SK-N-SH (cell line): Measurements from ENCODE around the gene PROX2. TPM values are rescaled to one million over a fixed set of nuclear protein-coding genes. Genes with fewer than 3 reads are reported as not detected.

Experiments used
- CTCF ChIA-PET: fragments of 300-600, 350-600 bp; formaldehyde crosslinking; extraction: SDS; loops from one replicate; lab custom pipeline; 2021; lab: Yijun Ruan, JAX
- POLR2A ChIA-PET: fragments of 350-600 bp; sonication (Branson Sonifier 250); formaldehyde crosslinking; extraction: SDS; loops from one replicate; lab custom pipeline; 2020; ENCODE audit warnings: antibody characterized with exemption, inconsistent platforms; lab: Yijun Ruan, JAX
- DNase-seq: peaks from one replicate; pipeline ENCODE4 v3.0.0; 2012
- H2AFZ ChIP-seq: fragments of 200-600 bp; sonication (generic); 2 replicates; pipeline ENCODE4 v1.8.1; 2016; ENCODE audit warnings: antibody characterized with exemption, mild to moderate bottlenecking, low read depth
- H3F3A ChIP-seq: fragments of 200-600 bp; sonication (generic); replicated peaks from 2 replicates; pipeline ENCODE3; 2016; ENCODE audit warnings: antibody characterized with exemption, mild to moderate bottlenecking; ENCODE audit not compliant: insufficient read depth
- H3K27ac ChIP-seq, 2 experiments: fragments of 200-500 bp in 1 of 2; fragments of 200-600 bp in 1 of 2; sonication (Bioruptor generic) in 1 of 2; sonication (generic), shearing (Covaris generic) in 1 of 2; 2 replicates each; pipeline versions ENCODE4 v1.5.1 to v1.6.1; 2014 to 2016; ENCODE audit warnings: low read depth in 2 of 2, inconsistent platforms in 1 of 2, low read length in 1 of 2, mild to moderate bottlenecking in 1 of 2, mixed read lengths in 1 of 2
- H3K27me3 ChIP-seq: fragments of 200-600 bp; sonication (generic), shearing (Covaris generic); 2 replicates; pipeline ENCODE4 v1.6.1; 2016; ENCODE audit warnings: mixed run types; ENCODE audit not compliant: insufficient read depth
- H3K36me3 ChIP-seq, 2 experiments: fragments of 200-500 bp in 1 of 2; fragments of 200-600 bp in 1 of 2; sonication (Bioruptor generic) in 1 of 2; sonication (generic) in 1 of 2; replicated peaks in 1 of 2; 2 replicates each; pipeline versions ENCODE3 to v1.5.1; 2014 to 2016; ENCODE audit warnings: low read length in 1 of 2, mild to moderate bottlenecking in 1 of 2; ENCODE audit not compliant: insufficient read depth in 2 of 2, control insufficient read depth in 1 of 2
- H3K4me1 ChIP-seq, 2 experiments: fragments of 200-500 bp in 1 of 2; fragments of 200-600 bp in 1 of 2; sonication (Bioruptor generic) in 1 of 2; sonication (generic), shearing (Covaris generic) in 1 of 2; 2 replicates each; pipeline versions ENCODE4 v1.5.1 to v1.6.1; 2014 to 2016; ENCODE audit warnings: low read depth in 1 of 2, low read length in 1 of 2, mixed run types in 1 of 2; ENCODE audit not compliant: insufficient read depth in 2 of 2, control insufficient read depth in 1 of 2
- H3K4me2 ChIP-seq: fragments of 200-600 bp; sonication (generic), shearing (Covaris generic); 2 replicates; pipeline ENCODE4 v1.6.1; 2017; ENCODE audit warnings: mixed run types
- H3K4me3 ChIP-seq, 2 experiments: fragments of 200-500 bp in 1 of 2; fragments of 200-600 bp in 1 of 2; sonication (Bioruptor generic) in 1 of 2; sonication (generic), shearing (Covaris generic) in 1 of 2; 2 replicates each; pipeline versions ENCODE4 v1.5.1 to v1.8.1; 2014 to 2016; ENCODE audit warnings: low read depth in 2 of 2, inconsistent platforms in 1 of 2, low read length in 1 of 2, mild to moderate bottlenecking in 1 of 2, mixed read lengths in 1 of 2, moderate library complexity in 1 of 2
- H3K79me2 ChIP-seq: fragments of 200-600 bp; sonication (generic); 2 replicates; pipeline ENCODE4 v1.8.1; 2017; ENCODE audit warnings: mild to moderate bottlenecking; ENCODE audit not compliant: insufficient read depth
- H3K9ac ChIP-seq: fragments of 200-600 bp; sonication (generic); 2 replicates; pipeline ENCODE4 v1.6.1; 2017; ENCODE audit warnings: mixed run types
- H3K9me2 ChIP-seq: fragments of 200-600 bp; sonication (generic); 2 replicates; pipeline ENCODE4 v1.6.1; 2017; ENCODE audit warnings: mixed run types
- H3K9me3 ChIP-seq: fragments of 200-600 bp; sonication (generic); 2 replicates; pipeline ENCODE4 v1.6.1; 2017; ENCODE audit warnings: mixed run types, mild to moderate bottlenecking, moderate library complexity
- H4K20me1 ChIP-seq: fragments of 200-600 bp; sonication (generic); 2 replicates; pipeline ENCODE4 v1.6.1; 2017; ENCODE audit warnings: mild to moderate bottlenecking, mixed run types; ENCODE audit not compliant: insufficient read depth
- CHD2 ChIP-seq: fragments of 150-350 bp; IDR thresholded peaks from 2 replicates; pipeline ENCODE4 v1.6.1; 2018; ENCODE audit warnings: low read length; ENCODE audit not compliant: partially characterized antibody
- EZH2phosphoT487 ChIP-seq: fragments of 200-600 bp; sonication (generic); IDR thresholded peaks from 2 replicates; pipeline ENCODE4 v1.6.1; 2017; ENCODE audit warnings: low read depth, mixed run types, mild to moderate bottlenecking, antibody characterized with exemption, moderate library complexity, borderline replicate concordance
- FOSL2 ChIP-seq: IDR thresholded peaks from 2 replicates; pipeline ENCODE4 v1.4.0; 2012; ENCODE audit warnings: low read depth, mild to moderate bottlenecking, moderate library complexity, borderline replicate concordance
- FOXM1 ChIP-seq: IDR thresholded peaks from 2 replicates; pipeline ENCODE4 v1.4.0; 2012; ENCODE audit warnings: low read depth, mild to moderate bottlenecking
- MEF2A ChIP-seq: IDR thresholded peaks from 2 replicates; pipeline ENCODE4 v1.4.0; 2012; ENCODE audit warnings: low read depth, borderline replicate concordance
- NFIC ChIP-seq: IDR thresholded peaks from 2 replicates; pipeline ENCODE4 v1.4.0; 2012; ENCODE audit warnings: borderline replicate concordance
- RCOR1 ChIP-seq: fragments of 150-350 bp; IDR thresholded peaks from 2 replicates; pipeline ENCODE4 v1.6.1; 2017; ENCODE audit warnings: antibody characterized with exemption, low read length
- RFX5 ChIP-seq: IDR thresholded peaks from 2 replicates; pipeline ENCODE4 v1.6.1; 2012; ENCODE audit warnings: mild to moderate bottlenecking, improper control_type of control experiment, low read length
- SIN3A ChIP-seq: IDR thresholded peaks from 2 replicates; pipeline ENCODE4 v1.6.1; 2012; ENCODE audit warnings: low read depth, mild to moderate bottlenecking, low read length, moderate library complexity, borderline replicate concordance
- SMC3 ChIP-seq: IDR thresholded peaks from 2 replicates; pipeline ENCODE4 v1.6.1; 2012; ENCODE audit warnings: low read depth, low read length, improper control_type of control experiment
- TEAD4 ChIP-seq: IDR thresholded peaks from 2 replicates; pipeline ENCODE4 v1.4.0; 2012; ENCODE audit warnings: mild to moderate bottlenecking, borderline replicate concordance; ENCODE audit not compliant: insufficient read depth
- YY1 ChIP-seq: IDR thresholded peaks from 2 replicates; pipeline ENCODE4 v1.4.0; 2012; ENCODE audit warnings: low read depth, mild to moderate bottlenecking
- WGBS: methylation state at CpG from one replicate; pipeline ENCODE4 v1.1.6; 2017; ENCODE audit warnings: low lambda C conversion rate; 5-methylcytosine and 5-hydroxymethylcytosine counted together
- polyA plus RNA-seq, 3 experiments: library from polyadenylated mRNA; depleted of rRNA; stranded (reverse); fragments of >200 nt; gene quantifications; 2 replicates each; pipeline ENCODE4 v1.2.3, GENCODE V29; 2012
- TF ChIP-seq, protein P1 (sequence below): IDR thresholded peaks from 2 replicates; pipeline ENCODE4; 2012
- TF ChIP-seq, protein P2 (sequence below): IDR thresholded peaks from 2 replicates; pipeline ENCODE4 v1.4.0; 2012; ENCODE audit warnings: low read depth, borderline replicate concordance
- TF ChIP-seq, protein P3 (sequence below): IDR thresholded peaks from 2 replicates; pipeline ENCODE4 v1.6.1; 2012; ENCODE audit warnings: mild to moderate bottlenecking, low read depth, low read length, moderate library complexity
- TF ChIP-seq, protein P4 (sequence below): fragments of 200-600 bp; sonication (generic); IDR thresholded peaks from 2 replicates; pipeline ENCODE4 v1.6.1; 2017; ENCODE audit warnings: antibody characterized with exemption, mild to moderate bottlenecking, moderate library complexity
- TF ChIP-seq, protein P5 (sequence below): IDR thresholded peaks from 2 replicates; pipeline ENCODE4 v1.4.0; 2012; ENCODE audit warnings: low read depth, borderline replicate concordance

Gene PROX2
- polyA plus RNA-seq, 1 of the 3 experiments (the other 2 are of a cell fraction): not detected

DNA sequence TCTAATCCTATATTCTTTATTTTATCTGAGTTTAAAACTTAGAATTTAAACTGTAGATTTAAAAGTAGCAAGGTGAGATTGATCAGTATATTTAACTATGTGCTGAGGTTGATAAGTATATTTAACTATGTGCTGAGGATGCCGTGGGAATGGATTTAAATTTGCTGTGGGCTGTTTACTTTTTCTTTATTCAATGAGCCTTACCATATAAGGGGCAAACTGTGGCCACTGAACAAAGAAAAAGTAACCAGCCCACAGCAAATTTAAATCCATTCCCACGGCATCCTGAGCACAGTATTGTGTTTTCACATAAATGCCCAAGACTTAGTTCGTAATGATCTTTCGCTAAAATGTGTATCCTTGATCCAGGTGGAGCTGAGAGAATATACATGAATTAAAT is 43.1 kb downstream of the PROX2 start:
- ChIA-PET POLR2A (no interaction called here), CTCF (no interaction called here)
- Histone ChIP-seq H3K9me2 (no peaks in the 10 kb centered on the region; the same call in 1 of the 2 replicates), H3K27me3 (no peaks in the 10 kb centered on the region), H3K27ac (no peak overlapping the region), H3K36me3 (peaks cover 59 to 65% of the 10 kb centered on the region in 2 experiments), H3K9me3 (no peaks in the 10 kb centered on the region), H3K79me2 (peaks cover 5% of the 10 kb centered on the region; the same call in 1 of the 2 replicates), H3K4me3 (no peak overlapping the region), H3K9ac (no peak overlapping the region), H3F3A (peaks cover 36% of the 10 kb centered on the region), H4K20me1 (no peaks in the 10 kb centered on the region), H2AFZ (no peak overlapping the region), H3K4me1 (peaks cover 19 to 22% of the 10 kb centered on the region in 2 experiments), H3K4me2 (no peak overlapping the region)
- 95% methylated on average over 4 of the region's 4 CpGs for WGBS
- no peak for DNase-seq
- TF ChIP-seq, protein P1, sequence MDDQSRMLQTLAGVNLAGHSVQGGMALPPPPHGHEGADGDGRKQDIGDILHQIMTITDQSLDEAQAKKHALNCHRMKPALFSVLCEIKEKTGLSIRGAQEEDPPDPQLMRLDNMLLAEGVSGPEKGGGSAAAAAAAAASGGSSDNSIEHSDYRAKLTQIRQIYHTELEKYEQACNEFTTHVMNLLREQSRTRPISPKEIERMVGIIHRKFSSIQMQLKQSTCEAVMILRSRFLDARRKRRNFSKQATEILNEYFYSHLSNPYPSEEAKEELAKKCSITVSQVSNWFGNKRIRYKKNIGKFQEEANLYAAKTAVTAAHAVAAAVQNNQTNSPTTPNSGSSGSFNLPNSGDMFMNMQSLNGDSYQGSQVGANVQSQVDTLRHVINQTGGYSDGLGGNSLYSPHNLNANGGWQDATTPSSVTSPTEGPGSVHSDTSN: no peak
- TF ChIP-seq, protein P2, sequence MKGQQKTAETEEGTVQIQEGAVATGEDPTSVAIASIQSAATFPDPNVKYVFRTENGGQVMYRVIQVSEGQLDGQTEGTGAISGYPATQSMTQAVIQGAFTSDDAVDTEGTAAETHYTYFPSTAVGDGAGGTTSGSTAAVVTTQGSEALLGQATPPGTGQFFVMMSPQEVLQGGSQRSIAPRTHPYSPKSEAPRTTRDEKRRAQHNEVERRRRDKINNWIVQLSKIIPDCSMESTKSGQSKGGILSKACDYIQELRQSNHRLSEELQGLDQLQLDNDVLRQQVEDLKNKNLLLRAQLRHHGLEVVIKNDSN: no peak
- no peak for TF ChIP-seq CHD2
- TF ChIP-seq RFX5: no peak
- TF ChIP-seq EZH2phosphoT487: no peak
- no peak for TF ChIP-seq NFIC
- TF ChIP-seq FOXM1: no peak

DNA sequence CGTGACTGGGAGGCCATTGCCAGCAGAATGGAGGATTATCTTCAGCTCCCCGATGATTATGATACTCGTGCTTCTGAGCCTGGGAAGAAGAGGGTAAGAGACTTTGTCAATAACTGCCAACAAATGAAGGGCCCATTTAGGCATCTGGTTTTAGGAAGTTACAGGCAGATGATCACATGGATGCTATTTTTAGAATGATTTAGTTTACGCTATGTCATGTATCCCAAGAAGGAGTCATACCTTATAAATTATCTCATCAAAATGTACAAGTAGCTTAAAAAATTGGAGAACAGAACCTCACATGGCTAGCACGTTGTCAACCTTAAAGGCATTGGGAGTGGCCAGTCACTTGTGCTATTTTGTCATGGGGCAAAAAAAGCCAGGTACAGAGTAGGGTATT is 46.7 kb downstream of the PROX2 start:
- no peak overlapping the region for H2AFZ ChIP-seq
- H3K36me3 ChIP-seq: peaks cover 59 to 62% of the 10 kb centered on the region in 2 experiments
- no peak overlapping the region; a peak in 1 of 4 replicates for H3K27ac ChIP-seq
- 92% methylated on average over 5 of the region's 5 CpGs for WGBS
- H3K9me2 ChIP-seq: no peaks in the 10 kb centered on the region
- H3K4me3 ChIP-seq: no peak overlapping the region
- H3K4me2 ChIP-seq: no peak overlapping the region
- peaks cover 2 to 8% of the 10 kb centered on the region in 2 experiments; a peak in 3 of 4 replicates for H3K4me1 ChIP-seq
- TF ChIP-seq FOSL2 (no peak), RCOR1 (no peak), TEAD4 (no peak), SMC3 (no peak), YY1 (no peak), SIN3A (no peak), MEF2A (no peak), CHD2 (no peak)
- TF ChIP-seq, protein P2: no peak
- TF ChIP-seq, protein P3, sequence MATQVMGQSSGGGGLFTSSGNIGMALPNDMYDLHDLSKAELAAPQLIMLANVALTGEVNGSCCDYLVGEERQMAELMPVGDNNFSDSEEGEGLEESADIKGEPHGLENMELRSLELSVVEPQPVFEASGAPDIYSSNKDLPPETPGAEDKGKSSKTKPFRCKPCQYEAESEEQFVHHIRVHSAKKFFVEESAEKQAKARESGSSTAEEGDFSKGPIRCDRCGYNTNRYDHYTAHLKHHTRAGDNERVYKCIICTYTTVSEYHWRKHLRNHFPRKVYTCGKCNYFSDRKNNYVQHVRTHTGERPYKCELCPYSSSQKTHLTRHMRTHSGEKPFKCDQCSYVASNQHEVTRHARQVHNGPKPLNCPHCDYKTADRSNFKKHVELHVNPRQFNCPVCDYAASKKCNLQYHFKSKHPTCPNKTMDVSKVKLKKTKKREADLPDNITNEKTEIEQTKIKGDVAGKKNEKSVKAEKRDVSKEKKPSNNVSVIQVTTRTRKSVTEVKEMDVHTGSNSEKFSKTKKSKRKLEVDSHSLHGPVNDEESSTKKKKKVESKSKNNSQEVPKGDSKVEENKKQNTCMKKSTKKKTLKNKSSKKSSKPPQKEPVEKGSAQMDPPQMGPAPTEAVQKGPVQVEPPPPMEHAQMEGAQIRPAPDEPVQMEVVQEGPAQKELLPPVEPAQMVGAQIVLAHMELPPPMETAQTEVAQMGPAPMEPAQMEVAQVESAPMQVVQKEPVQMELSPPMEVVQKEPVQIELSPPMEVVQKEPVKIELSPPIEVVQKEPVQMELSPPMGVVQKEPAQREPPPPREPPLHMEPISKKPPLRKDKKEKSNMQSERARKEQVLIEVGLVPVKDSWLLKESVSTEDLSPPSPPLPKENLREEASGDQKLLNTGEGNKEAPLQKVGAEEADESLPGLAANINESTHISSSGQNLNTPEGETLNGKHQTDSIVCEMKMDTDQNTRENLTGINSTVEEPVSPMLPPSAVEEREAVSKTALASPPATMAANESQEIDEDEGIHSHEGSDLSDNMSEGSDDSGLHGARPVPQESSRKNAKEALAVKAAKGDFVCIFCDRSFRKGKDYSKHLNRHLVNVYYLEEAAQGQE: no peak
- TF ChIP-seq, protein P4, sequence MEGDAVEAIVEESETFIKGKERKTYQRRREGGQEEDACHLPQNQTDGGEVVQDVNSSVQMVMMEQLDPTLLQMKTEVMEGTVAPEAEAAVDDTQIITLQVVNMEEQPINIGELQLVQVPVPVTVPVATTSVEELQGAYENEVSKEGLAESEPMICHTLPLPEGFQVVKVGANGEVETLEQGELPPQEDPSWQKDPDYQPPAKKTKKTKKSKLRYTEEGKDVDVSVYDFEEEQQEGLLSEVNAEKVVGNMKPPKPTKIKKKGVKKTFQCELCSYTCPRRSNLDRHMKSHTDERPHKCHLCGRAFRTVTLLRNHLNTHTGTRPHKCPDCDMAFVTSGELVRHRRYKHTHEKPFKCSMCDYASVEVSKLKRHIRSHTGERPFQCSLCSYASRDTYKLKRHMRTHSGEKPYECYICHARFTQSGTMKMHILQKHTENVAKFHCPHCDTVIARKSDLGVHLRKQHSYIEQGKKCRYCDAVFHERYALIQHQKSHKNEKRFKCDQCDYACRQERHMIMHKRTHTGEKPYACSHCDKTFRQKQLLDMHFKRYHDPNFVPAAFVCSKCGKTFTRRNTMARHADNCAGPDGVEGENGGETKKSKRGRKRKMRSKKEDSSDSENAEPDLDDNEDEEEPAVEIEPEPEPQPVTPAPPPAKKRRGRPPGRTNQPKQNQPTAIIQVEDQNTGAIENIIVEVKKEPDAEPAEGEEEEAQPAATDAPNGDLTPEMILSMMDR: no peak
- TF ChIP-seq, protein P5, sequence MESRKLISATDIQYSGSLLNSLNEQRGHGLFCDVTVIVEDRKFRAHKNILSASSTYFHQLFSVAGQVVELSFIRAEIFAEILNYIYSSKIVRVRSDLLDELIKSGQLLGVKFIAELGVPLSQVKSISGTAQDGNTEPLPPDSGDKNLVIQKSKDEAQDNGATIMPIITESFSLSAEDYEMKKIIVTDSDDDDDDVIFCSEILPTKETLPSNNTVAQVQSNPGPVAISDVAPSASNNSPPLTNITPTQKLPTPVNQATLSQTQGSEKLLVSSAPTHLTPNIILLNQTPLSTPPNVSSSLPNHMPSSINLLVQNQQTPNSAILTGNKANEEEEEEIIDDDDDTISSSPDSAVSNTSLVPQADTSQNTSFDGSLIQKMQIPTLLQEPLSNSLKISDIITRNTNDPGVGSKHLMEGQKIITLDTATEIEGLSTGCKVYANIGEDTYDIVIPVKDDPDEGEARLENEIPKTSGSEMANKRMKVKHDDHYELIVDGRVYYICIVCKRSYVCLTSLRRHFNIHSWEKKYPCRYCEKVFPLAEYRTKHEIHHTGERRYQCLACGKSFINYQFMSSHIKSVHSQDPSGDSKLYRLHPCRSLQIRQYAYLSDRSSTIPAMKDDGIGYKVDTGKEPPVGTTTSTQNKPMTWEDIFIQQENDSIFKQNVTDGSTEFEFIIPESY: no peak
- no peaks in the 10 kb centered on the region for H4K20me1 ChIP-seq
- H3K9me3 ChIP-seq: no peaks in the 10 kb centered on the region
- DNase-seq: no peak
- H3F3A ChIP-seq: peaks cover 26% of the 10 kb centered on the region
- H3K79me2 ChIP-seq: peaks cover 14% of the 10 kb centered on the region; the same call in 1 of the 2 replicates
- CTCF ChIA-PET: no interaction called here
- no peaks in the 10 kb centered on the region for H3K27me3 ChIP-seq
- no peak overlapping the region for H3K9ac ChIP-seq
- POLR2A ChIA-PET: no interaction called here
